Transverse colon (tissue), 3 donors: ENCODE data around the gene CCDC38.

ENCODE experiments used
- CTCF ChIP-seq, 5 experiments: fragments of 200-600 bp in 3 of 5; fragments of 450-650 bp in 2 of 5; sonication (generic) in 3 of 5; IDR thresholded peaks; 1 replicate in 2 of 5; 2 replicates in 3 of 5; pipeline ENCODE4 v1.5.1; 2016 to 2017; ENCODE audit warnings: antibody characterized with exemption in 5 of 5, inconsistent platforms in 3 of 5, mild to moderate bottlenecking in 2 of 5, moderate library complexity in 1 of 5
- EP300 ChIP-seq: sonication (generic); formaldehyde crosslinking; IDR thresholded peaks from one replicate; pipeline ENCODE4 v1.6.1; 2017; ENCODE audit warnings: antibody characterized with exemption, low read depth
- POLR2A ChIP-seq: fragments of 450-650 bp; IDR thresholded peaks from one replicate; pipeline ENCODE4 v1.6.1; 2016; ENCODE audit warnings: antibody characterized with exemption, mild to moderate bottlenecking, moderate library complexity

GRCh38 chr12:95859344-95859816 is 83.0 kb downstream of the CCDC38 start:
- TF ChIP-seq CTCF (IDR thresholded peaks at IDR 0.05) (no peak), EP300 (no peak), POLR2A (no peak)
